SKM-1 (cell line): ENCODE measurements around the gene TAS2R13.

Source experiments
- DNase-seq: peaks from one replicate; lab custom pipeline; 2025; ENCODE audit not compliant: unreplicated experiment; lab: John Stamatoyannopoulos, UW

Gene TAS2R13

DNA sequence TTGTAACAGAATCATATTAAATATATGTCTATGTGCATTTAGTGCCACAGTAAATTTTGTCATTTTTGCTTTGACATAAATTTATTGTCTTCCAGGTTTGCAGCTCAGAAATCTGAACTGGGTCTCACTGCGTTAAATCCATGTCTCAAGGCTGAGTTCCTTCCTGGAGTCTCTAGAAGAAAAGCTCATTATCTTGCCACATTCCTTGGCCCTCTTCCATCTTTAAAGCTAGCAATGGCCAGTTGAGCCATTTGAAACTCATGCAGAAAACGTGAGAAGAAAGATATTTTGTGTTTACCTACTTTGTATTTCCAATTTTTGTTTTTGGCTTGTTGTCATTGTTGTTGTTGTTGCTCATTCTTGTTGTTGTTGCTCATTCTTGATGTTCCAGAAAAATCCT lies 36.0 kb downstream of the TAS2R13 start:
- DNase-seq: no peak

DNA sequence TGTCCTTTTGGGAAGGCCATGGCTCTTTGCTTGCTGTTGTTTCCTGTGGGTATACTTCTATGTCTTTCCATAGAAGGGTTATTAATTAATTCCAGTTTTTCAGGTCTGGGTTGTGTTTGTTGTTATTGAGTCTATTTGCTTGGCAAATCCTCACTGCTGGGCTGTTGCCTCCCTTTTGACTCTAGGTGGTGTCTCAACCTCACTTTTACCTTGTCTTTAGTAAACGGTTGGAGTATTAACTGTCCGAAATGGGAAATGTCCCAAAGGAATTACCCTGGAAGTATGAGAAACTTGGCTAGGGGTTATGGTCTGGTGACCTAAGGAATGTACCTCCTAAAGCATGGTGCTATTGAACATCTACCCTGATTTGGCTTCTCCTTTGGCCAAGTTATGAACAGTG lies 42.0 kb downstream of the TAS2R13 start:
- no peak for DNase-seq

DNA sequence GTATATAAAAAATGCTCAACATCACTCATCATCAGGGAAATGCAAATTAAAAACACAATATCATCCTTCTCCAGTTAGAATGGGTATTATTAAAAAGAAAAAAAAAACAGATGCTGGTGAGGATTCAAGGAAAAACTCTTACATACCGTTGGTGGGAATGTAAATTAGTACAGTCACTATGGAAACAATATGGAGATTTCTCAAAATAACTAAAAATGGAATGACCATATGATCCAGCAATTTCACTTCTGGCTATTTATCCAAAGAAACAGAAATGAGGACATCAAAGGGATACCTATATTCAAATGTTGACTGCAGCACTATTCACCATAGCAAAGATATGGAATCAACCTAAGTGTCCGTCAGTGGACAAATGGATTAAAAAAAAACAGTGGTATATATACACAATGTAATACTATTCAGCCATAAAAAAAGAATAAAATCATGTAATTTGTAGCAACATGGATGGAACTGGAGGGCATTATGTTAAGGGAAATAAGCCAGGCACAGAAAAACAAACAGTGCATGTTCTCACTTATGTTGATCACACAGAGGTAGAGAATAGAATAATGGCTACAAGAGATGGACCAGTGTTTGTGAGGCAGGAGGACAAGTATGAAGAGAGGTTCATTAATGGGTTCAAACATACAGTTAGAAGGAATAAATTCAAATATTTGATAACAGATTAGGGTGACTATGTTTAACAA lies 45.7 kb downstream of the TAS2R13 start:
- no peak for DNase-seq

DNA sequence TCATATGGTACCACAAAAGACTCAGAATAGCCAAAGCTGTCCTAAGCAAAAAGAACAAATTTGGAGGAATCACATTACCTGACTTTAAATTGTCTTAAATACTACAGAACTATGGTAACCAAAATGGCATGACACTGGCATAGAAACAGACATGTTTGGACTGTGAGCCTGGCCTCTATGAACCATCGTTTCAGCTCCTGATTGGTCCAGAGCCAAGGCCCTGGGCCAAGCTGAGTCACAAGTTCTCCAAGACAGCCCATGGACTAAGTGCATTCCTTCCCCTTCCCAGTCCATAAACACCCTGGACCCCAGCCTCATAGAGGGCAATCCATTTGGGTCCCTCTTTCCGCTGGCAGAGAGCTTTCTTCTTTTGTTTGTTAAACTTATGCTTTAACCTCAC lies 48.0 kb downstream of the TAS2R13 start:
- DNase-seq: no peak
